Transverse colon (tissue), 4 donors: ENCODE measurements around the gene AFTPH.

Experiments
- CTCF ChIP-seq, 5 experiments: fragments of 200-600 bp in 3 of 5; fragments of 450-650 bp in 2 of 5; sonication (generic) in 3 of 5; IDR thresholded peaks; 1 replicate in 2 of 5; 2 replicates in 3 of 5; pipeline ENCODE4 v1.5.1; 2016 to 2017; ENCODE audit warnings: antibody characterized with exemption in 5 of 5, inconsistent platforms in 3 of 5, mild to moderate bottlenecking in 2 of 5, moderate library complexity in 1 of 5
- POLR2A ChIP-seq: fragments of 450-650 bp; IDR thresholded peaks from one replicate; pipeline ENCODE4 v1.6.1; 2016; ENCODE audit warnings: antibody characterized with exemption, mild to moderate bottlenecking, moderate library complexity
- POLR2AphosphoS5 ChIP-seq, 3 donors: sonication (generic); formaldehyde crosslinking; IDR thresholded peaks; one replicate each; pipeline ENCODE4 v1.6.1; 2016; ENCODE audit warnings: antibody characterized with exemption in 3 of 3

GRCh38 chr2:64604155-64604554 lies 80.0 kb downstream of the AFTPH start:
- TF ChIP-seq POLR2AphosphoS5 (IDR thresholded peaks at IDR 0.05) (no peak), CTCF (IDR thresholded peaks at IDR 0.05) (no peak), POLR2A (no peak)
